8988T (cell line): ENCODE data around the gene TCF12.

ENCODE experiments used
- DNase-seq: peaks from one replicate; pipeline ENCODE4 v3.0.0; 2011

Gene TCF12

DNA sequence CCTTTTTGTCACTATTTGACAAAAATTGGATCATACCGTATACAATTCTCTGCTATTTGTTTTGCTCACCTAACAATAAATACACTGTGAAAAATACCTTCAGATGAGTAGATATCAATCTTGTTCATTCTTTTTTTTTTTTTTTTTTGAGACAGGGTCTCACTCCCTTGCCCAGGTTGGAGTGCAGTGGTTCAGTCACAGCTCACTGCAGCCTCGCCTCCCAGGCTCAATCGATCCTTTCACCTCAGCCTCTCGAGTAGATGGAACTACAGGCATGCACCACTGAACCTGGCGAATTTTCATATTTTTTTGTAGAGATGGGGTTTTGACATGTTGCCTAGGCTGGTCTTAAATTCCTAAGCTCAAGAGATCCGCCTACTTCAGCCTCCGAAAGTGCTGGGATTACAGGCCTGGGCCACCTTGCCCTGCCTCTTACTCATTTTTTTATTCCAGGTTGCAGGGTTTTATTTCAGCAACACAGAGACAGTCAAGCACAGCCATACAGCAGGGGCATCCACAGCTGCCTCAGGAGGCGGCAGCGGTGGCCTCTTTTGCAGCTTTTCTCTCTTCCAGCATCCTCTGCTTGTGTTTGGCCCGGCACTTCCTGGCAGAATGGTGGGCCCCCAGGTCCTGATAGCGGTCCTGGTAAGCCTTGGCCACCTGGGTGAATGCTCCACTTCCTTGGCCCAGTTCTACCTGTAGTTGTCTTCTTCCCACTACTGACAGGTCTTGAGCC lies 406.7 kb downstream of the TCF12 start:
- no peak for DNase-seq

DNA sequence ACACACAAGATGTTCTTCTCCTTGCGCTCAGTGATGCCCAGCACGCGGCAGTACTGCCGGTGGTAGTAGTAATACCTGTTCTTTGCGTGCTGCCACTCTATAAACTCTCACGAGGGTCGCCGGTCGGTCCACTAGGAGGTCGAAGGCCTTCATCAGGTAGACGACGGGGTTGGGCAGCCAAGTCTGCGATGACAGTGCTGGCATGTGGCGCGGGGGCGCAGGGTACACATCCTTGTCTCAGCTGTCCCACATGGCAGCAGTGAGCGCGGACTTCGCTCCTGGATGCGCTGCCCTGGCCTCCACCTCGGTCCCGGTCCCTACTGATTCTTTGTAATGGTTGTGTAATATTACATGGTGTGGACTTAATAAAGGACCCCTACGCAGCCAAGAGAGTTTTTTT lies 407.8 kb downstream of the TCF12 start:
- no peak for DNase-seq

DNA sequence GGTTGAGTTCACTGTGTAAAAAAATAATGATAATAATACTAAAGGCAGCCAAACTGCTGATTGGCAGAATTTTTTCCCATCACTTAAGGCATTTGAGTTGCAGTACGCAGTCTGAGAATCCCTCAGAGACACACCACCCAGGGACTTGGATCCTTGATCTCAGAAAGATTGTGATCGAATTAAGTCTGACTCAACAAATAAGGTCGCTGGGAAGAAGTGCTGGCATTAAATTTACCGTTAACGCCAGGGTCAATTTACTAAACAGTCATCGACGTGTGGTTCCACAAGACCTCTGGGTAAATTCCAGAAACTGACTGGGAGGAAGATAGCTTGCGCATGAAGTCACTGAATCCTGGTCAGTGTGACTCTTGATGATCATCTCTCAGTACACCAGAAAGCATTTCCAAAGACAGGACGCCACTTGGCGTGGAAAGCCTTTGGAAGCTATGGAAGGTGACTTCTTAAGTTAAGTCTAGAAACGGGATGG lies 409.6 kb downstream of the TCF12 start:
- no peak for DNase-seq

DNA sequence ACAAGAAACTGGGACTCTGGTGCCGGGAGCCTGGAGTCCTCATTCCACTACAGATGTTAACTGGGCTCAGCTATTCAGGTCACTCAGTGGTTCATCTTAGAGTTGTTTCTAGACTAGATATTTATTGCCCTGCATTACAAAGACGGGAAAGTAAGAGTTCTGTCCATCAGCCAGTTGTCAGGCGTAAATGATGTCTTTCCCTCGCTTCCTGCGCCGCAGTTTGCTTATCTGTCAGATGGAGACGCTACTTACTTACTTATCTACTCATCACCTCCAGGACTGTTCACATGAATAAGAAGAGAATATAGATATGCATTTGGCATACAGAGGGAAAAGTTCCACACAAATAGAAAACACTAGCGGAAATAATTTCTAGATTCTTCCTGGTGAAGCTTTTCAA lies 410.0 kb downstream of the TCF12 start:
- DNase-seq = no peak

DNA sequence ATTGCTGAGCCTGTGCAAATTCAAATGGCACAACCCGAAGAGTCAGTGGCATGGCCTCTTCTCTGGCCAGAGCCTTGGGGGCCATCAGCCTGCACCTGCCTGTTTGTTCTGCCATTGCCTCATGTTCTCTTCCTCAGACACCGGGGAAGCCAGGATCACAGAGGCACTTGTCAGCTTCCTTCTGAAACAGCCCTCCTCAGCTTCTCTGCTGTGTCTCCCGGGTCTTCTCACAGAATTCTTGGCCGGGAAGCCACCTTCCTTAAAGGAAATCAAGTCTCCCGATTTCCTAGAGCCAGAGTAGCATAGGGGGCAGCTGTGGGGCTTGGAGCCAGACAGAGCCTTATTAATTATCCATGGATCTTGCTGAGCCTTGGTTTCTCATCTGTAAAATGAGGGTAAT lies 410.5 kb downstream of the TCF12 start:
- DNase-seq = no peak

GRCh38 chr15:57329582-57330367 lies 411.3 kb downstream of the TCF12 start:
- no peak for DNase-seq

DNA sequence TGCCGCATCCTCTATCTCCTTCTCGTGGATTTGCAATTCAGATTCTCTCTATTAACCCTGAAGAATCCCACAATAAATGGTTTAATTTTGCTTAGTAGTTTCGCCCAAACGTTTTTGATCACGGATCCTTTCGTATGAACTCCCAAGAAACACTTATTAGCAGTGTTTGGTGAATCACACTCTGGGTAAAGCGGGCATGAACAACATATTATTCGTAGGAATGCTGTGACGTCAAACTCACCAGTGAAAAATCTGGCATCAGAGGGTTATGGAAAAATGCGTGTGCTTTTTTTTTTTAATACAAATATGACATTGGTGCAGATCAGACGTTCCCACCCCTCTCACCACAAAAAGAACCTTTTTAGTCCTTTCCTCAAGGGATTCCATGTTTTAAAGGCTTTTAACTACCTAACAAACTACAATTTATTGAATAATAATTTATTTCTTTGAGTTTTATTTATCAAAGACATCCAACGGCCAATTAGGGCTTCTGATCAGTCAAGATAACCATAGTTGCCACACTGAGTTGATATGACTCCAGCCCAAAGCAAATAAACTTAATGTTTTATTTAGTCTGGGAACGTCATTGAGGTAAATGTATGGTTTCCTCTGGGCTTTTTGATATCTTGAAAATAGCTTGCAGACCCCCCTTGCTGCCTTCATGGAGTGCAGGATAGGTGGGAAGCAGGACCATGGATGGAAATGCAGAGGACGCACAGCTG lies 412.3 kb downstream of the TCF12 start:
- no peak for DNase-seq

DNA sequence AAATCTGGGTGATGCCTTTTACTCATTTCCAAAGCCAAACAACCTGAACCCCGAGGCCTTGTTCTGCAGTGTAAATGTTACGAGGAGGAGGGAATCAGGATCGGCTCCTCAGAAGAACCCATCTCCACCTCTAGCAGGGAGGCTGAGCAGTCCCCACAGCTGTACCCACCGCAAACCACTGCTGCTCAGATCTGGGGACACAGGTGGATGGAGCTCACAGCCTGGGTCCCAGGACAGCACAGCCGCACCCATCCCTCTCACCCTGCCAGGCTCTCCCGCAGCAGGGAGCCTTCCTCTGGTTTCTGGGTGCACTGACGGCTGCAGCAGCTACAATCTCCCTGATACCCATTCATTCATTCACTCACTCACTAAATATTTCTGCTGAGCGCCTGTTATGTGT lies 413.9 kb downstream of the TCF12 start:
- no peak for DNase-seq

DNA sequence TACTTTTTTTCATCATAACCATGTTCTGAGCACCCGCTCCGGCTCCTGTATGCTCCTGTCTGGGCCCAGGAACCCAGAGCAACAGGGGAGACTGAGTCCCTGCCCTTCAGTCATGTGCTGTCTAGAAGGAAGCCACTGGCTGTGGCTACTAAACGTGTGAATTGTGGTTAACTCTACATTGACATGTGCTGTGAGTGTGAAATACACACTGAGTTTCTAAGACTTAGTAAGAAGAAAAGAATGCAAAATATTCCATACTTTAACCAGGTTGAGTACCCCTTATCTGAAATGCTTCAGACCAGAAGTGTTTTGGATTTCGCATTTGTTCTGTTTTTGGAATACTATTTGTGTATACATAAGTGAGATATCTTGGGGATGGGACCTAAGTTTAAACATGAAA lies 415.0 kb downstream of the TCF12 start:
- DNase-seq = no peak

DNA sequence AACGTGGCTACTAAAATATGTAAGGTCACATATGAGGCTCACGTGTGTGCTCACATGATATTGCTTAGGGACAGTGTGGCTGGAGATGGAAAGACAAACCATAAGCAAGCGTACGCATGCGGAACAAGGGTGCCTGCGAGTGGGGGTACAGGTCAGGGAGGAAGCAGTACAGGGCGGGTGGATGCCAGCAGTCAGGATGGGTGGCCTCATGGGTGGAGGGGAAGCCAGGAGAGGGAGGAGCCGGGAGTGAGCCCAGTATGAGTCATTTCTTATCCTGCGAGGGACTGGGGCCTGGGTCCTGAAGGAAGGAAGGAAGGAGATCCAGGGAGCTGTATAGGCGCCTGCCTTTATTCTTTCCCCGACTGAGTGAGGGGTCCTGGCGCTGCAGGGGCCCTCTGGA lies 415.8 kb downstream of the TCF12 start:
- DNase-seq = no peak

DNA sequence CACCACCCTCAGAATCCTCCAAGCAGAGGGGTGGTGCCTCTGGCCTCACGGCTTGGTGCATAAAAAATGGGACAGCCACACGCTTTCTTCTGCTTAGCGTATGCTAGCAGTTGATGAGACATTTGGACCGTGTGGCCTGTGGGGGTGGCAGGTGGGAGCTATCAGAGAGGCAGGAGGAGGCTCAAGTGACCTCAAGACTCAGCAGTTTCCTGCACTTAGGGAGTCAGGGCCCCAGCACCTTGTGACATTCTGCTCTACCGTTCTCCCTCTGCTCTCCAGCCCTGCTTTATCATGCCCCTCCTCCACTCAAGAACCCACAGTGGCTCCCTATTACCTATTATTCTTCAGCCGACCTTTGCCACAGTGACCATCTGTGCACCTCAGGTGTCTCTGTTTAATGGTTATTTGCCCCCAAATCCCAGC lies 416.9 kb downstream of the TCF12 start:
- no peak for DNase-seq

DNA sequence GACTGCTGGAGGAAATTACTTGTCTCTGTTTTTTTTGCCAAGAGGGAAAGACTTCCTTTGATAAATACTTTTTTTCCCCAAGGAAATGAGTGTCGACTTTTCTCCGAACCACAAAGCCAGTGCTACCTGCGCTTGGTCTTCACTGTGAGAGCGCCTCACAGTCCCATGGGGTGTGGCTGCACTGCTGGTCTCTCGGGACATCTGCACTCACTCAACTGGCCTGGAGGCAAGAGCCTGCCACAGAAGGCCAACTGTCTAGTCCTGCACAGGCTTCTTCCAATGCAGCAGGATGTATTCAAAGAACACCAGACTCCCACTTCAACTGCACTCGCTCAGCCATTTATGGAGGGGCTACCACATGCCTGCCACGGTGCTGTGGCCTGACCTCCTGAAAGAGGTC lies 417.3 kb downstream of the TCF12 start:
- no peak for DNase-seq

DNA sequence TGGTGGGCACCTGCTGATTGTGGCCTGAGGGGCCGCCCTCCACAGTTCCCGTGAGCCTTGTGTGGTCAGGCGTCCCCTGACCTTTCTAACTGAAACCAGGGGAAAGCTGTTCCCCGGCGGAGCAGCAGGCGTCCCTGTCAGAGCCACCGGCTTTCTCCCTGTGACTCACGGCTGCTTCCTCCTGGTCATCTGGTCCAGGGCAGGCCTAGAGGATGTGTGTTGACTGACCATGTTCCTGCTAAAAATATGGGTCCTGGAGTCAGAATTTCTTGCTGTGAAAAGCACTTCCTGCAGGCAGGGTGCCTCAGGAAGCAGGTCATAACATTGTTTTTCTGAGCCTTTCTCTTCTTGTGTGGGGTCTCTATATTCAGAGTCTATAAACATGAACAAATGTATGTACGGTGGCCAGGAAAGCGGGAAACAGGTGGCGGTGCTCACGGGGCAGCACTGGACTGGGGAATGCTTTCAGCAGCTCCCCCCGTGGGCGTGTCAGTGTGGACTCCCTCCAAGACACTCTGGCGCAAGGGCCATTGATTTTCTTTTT lies 419.5 kb downstream of the TCF12 start:
- DNase-seq = no peak

DNA sequence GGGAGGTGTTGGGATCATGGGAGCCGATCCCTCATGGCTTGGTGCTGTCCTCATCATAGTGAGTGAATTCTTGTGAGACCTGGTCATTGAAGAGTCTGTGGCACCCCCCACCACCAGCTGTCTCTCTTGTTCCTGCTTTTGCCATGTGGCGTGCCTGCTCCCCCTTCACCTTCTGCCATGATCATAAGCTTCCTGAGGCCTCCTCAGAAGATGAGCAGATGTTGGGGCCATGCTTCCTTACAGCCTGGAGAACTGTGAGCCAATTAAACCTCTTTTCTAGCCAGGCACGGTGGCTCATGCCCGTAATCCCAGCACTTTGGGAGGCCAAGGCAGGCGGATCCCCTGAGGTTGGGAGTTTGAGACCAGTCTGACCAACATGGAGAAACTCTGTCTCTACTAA lies 420.9 kb downstream of the TCF12 start:
- no peak for DNase-seq
